Ureter (tissue), 1 donor: ENCODE results near the gene ZBTB40. TPM values are rescaled to one million over a fixed set of nuclear protein-coding genes. Genes with fewer than 3 reads are reported as not detected.

Source experiments
- DNase-seq: peaks from one replicate; pipeline ENCODE4 v3.0.0-alpha.2; 2020; ENCODE audit warnings: low spot score
- total RNA-seq: library from RNA; stranded (reverse); gene quantifications from one replicate; pipeline ENCODE4 v1.2.4, GENCODE V29; 2023
- donor health status: DM: yes; HTN: yes; CAD: no.

The ZBTB40 gene
- total RNA-seq, 1 donor from 2014 or later: 22.4 TPM

DNA sequence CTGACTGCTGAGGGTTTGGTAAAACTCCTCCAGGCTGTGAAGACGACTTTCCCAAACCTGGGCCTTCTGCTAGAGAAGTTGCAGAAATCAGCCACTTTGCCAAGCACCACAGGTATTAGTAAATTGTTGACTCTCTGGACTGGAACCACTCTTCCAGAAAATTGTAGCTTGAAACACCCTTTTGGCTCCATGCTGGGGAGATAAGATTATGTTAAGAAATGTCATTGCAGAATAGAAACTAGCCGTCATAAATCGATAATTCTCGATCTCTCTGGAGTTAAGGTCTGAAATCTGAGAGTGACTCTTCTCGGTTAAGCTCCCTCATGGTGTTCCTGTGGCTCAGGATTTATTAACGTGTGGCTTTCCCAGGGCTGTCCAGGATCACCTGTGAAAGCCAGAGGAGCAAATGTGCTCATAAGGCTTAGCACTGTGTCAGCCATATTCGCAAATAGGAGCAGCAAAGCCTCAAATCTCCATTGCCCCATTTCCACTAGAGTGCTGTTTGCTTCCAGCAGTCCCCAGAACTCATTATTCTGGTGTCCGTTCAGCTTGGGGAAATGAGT lies 54.6 kb downstream of the ZBTB40 start:
- no peak for DNase-seq

DNA sequence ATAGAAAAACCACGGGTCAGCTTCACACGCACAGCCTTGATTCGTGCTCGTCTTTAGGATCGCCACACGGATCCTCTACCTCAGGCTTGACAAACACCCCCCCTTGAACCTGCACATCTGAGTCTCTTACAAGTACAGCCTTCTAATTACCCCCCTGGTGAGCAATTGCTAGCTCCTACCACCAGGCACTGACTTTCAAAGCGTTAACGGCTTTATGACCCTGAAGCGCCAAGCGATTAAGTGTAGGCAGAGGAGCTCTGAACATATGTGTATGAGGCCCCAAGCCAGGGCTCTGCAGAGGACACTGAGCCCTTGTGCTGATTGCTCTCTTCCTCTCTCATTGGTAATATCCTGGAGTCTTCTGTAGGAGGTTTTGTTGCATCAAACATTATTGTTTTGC lies 55.9 kb downstream of the ZBTB40 start:
- DNase-seq: no peak

DNA sequence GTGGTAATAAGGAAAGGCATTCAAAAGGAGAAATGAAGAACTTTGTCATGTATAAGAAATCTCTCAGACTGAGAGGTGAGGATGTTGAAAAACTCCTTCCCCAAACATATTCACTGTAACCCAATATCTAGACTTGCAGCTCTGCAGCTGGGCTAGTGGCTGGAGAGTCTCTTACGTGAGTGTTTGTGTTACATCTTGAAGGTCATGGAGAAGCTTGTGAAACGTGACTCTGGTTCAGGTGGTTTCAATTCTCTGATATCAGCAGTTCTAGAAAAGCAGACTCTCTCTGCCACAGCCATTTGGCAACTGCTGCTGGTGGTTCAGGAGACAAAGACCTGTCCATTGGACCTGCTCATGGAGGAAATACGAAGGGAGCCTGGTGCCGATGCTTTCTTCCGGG lies 56.7 kb downstream of the ZBTB40 start:
- no peak for DNase-seq

DNA sequence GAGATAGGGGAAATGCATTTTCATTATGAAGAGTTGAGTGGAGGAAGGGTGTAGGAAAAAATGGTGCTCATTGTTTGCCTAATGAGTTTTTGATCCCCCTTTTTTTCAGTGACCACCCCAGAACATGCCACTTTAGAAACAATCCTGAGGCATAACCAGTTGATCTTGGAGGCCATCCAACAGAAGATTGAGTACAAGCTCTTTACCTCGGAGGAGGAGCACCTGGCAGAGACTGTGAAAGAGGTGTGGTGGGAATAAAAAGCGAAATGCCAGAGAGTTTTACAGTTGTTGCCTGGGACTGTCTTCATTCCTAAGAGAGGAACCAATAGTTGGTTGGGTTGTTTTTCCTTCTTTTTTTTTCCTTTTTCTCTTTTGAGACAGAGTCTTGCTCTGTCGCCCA lies 57.3 kb downstream of the ZBTB40 start:
- DNase-seq: no peak

DNA sequence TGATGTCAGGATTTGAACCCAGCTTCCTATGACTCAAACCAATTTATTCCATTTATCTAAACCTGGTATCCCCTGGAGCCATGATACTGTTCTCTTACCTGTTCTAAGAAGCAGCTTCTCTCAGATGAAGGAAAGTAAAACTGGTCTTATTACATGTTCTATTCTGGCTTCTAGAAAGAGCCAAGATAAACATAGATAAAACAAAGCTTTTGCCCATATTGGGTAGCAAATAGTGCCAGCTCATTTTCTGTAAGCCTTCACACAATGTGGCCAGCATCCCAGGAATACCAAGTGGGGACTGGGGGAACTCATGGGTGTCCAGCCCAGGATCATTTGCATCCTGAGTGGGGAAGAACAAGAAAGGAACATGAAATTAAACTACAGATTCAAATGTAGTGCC lies 58.2 kb downstream of the ZBTB40 start:
- no peak for DNase-seq

DNA sequence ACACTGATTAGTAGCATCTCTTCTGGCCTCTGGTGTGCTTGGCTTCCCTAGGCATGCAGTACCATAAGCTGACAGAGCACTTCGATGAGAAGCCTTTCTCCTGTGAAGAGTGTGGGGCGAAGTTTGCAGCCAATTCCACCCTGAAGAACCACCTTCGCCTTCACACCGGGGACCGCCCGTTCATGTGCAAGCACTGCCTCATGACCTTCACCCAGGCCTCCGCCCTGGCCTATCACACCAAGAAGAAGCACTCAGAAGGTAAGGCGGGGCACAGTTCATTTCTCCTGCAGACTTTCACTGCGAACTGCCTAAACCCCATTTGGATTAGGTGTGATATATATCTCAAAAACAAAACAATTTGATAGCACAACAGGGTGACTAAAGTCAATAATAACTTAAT lies 61.2 kb downstream of the ZBTB40 start:
- no peak for DNase-seq

DNA sequence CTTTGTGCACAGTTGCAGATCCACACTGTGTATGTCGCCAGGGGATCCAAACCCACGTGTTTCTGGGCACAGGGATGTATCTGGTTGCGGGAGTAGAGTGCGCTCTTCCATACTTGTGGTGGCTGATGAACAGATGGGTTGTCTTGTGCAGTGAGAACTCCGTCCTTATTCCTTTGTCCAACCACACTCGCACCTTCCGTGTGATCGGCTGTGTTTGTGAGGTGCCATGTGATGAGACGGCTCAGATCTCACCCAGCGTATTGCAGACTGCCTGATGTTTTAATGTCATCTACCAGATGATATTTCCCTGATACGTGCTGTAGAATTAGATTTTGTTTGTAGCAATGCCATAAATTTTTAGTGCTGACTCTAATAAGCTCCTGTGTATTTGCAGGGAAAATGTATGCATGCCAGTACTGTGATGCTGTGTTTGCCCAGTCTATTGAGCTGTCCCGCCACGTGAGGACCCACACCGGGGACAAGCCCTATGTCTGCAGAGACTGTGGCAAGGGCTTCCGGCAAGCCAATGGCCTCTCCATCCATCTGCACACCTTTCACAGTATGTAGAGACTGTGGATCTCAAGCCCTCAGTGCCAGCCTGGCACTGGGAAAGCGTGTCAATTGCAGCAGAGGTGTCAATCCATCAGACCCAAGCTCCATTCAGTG lies 65.4 kb downstream of the ZBTB40 start:
- DNase-seq: no peak

DNA sequence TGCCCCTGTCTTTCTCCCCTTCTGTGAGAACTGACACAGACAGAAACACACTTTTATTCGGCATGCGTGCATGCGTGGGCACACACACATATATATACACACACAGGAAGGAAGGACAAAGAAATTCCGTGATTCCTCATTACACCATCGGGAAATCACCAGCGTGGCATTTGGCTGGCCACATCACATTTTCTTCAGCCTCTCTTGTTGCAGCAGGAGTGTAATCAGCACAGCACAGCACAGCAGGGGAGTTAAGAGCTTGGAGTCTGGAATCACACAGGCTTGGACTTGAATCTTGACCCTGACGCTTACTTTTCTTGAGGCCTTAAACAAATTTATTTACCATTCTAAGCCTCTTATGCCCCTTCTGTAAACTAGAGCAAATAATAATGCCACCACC lies 66.3 kb downstream of the ZBTB40 start:
- DNase-seq: no peak

DNA sequence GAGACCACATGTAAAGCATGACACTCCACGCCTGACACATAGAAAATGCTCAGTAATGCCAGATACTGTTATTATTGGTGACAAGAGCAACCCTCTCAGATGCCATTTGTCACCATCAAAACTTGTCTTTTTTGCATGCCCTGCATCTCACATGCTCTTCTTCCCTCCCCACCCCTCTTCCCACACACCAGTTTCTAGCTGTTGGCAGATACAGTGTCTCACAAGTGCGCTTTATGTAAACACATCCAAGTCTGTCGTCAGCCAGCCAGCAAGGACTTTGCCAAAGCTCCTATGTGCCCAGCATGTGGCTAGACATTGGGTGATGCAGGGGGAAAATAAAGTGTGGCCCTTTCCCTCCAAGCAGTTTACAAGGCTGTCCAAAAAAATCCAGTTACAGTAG lies 66.7 kb downstream of the ZBTB40 start:
- DNase-seq: no peak

DNA sequence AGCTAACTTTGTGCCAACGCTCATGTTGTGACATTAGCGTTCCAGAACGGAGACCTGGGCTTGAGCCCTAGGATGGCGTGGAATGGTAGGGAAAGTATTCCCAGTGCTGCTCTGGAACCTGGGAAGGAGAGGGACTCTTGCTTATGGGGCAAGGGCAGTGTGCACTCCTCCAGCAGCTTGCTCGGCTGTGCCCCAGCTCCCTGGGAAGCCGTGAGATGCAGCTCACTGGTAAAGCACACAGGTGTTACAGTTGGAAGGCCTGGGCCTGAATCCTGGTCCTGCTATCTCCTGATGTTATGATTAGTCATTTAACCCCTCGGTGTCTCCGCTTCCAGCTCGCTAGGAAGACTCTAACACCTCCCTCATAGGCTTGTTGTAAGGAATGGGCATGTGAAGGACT lies 69.2 kb downstream of the ZBTB40 start:
- no peak for DNase-seq

DNA sequence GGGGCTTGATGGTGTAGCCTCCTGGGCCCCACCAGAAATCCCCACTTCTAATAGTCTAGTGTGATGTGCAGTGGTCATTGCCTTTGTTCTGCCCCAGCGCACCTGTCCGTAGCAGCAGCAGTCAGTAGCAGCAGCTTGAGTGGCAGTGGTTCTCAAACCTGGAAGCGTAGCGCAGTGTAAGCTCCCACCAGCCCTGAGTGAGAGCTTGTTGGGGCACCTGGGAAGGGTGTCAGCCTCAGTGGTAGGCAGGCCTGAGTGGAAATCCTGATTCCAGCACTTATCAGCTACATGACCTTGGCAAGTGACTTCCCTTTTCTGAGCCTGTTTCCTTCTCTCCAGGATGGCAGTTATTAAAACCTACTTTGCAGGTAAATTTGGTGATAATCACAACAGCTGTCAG lies 70.0 kb downstream of the ZBTB40 start:
- no peak for DNase-seq

DNA sequence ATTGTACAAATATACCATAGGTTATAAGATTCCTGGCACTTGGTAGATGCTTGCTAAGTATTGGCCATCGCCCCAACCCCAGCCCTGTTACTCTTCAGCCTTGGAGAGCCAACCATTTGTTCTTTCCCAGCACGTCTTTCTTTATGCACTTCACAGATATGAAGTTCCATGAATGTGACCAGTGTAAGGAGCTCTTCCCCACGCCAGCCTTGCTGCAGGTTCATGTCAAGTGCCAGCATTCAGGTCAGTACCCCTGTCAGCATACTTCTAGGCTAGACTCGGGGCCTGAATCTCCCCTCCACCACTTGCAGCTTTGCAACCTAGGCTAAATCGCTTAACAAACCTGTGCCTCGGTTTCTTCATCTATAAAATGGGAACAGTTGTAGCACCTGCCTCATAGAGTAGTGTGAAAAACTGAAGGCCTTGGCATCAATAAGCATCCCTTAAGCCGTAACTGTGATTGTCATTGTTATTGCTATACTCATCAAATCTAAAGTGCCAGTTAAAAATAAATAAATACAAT lies 70.6 kb downstream of the ZBTB40 start:
- DNase-seq: no peak

DNA sequence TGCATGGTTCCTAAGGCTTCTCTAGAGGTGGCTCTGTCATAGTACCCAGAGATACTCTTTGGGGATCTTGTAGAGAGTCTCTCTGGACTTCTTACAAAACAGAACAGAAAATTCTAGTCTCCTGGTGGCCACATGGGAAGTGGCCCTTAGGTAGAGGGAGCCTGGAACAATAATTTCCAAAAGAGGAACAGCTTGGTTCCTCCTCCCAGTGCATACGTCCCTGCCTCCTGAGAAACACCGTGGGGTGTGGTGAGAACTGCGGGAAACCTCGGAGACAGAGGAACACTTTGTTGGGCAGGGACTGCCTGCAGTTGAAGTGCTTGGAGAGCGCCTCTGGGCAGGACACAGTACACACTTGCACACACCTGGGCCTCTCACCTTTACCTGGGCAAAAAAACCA lies 72.8 kb downstream of the ZBTB40 start:
- DNase-seq: no peak

DNA sequence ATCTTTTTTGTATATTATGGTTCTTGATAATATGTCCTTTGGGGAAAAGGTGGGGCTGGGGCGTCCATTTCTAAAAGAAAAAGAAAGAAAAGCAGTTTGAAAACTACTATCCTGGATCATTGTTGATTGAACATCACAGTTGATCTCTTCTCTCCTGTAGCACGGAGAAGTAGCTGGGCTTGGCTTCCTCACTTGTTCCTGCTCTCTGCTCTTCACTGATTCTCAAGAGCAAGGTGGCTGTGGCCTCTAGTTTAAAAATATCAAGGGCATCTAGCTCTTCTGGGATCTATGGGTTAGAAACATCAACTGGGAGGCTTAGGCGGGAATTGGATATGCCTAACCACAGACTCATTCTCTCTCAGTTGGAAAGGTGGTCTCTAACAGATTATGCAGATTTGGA lies 73.6 kb downstream of the ZBTB40 start:
- no peak for DNase-seq

DNA sequence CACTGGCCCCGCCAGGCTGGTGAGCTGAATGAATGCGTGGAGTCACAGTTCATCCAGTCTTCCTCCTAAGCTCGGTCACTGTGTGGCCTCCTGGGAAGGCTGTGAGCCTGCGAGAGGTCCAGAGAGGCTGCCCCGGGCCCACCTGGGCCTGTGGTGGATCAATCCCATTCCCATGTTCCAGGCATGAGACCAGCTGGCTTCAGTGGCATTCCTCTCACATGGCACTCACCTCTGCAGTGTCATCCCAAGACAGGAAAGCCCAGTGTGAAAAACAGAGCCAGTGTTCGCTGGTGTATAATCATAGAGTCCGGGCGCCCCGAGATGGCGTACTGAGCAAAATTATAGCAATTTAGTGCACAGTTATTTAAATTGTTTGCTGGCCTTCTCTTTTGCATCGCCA lies 74.0 kb downstream of the ZBTB40 start:
- DNase-seq: no peak

DNA sequence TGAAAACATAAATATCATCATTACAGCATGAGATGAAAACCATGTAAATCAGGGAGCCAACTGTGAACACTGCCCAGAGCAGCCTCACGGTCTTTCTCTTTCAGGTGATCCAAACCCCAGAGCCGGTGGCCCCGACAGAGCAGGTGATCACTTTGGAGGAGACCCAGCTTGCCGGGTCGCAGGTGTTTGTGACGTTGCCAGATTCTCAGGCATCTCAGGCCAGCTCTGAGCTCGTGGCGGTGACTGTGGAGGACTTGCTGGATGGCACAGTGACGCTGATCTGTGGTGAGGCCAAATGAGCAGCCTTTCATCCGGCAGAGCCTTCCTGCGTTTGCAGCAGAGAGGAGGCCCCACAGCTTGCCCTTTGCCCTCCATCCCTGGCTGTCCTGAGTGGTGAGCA lies 74.4 kb downstream of the ZBTB40 start:
- DNase-seq: no peak

DNA sequence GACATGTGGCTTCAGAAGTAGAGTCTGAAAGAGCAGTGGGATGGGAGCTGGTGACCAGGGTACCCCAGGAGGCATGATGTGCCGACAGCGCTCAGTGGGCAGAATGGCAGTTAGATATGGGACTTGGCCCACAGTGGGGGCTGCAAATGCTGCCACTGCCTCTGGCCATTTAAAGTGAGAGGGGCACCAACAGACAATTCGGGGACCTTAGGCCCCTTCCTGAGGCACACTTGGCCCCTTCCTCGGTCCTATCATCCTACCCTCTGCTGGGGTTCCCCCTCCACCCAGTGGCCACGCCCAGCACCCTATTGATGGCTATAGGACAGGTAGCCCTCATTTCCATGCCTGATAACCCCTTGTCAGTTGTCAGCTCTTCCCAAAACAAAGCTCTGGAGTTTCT lies 75.0 kb downstream of the ZBTB40 start:
- no peak for DNase-seq

DNA sequence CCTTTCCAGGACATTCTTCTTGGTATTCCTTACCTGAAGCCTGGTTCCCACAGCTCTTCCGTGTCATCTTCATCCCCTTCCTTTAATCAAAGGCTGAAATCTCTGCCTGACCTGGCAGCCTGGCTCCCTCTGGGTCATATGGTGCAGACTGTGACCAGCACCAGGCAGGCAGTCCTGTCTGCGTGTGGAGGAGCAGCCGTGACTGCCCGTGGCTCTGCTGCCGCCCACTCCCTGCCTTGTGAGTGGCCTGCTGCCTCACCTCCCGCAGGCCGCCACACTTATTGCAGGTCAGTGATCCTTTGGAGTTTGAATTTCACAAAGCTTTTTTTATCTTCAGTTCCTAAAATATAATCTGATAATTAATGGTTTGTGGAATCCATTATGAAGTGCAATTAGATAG lies 75.5 kb downstream of the ZBTB40 start:
- no peak for DNase-seq

DNA sequence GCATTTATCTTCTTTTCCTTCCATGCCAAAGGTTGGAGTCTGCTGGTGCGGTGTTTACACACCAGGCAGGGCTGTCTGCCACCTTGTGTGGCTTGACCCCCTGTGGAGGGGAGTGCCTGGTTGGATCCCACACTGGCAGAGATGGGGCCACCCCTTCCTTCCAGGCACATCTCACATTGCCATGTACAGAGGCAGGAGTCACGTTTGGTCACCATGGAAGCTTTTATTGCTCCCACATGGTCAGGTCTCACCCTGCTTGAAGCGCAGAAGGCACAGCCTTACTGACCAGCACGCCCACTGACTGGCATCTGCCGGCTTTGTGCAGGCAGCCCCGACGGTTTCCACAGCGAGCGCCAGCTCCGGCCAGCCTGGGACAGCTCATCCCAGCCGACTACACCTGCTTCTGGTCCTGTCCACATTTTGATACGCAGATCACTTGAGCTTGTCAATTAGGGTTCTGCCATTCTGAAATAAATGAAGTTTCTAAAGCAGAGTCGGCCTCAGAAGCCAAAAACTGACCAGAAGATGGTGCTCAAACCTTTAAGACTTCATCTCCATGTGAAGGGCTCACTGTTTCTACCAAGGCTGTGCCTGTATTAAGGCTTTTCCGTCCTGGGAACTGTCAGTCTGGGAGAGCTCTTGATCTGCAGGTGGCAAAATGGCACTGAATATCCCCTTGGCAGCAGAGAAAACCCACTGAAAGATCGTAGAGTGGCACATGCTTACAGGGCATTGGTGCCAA lies 76.1 kb downstream of the ZBTB40 start:
- DNase-seq: no peak

DNA sequence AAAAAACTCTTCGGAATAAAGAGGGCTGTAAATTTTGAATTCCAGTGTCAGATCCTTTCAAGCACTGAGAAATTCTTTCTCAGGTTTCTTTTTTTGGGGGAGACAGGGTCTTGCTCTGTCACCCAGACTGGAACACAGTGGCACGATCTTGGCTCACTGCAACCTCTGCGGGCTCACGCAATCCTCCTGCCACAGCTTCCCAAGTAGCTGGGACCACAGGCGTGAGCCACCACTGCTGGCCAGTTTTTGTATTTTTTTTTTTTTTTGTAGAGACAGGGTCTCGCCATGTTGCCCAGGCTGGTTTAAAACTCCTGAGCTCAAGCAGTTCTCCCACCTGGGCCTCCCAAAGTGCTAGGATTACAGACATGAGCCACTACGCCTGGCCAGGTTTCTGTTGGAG lies 76.8 kb downstream of the ZBTB40 start:
- no peak for DNase-seq

DNA sequence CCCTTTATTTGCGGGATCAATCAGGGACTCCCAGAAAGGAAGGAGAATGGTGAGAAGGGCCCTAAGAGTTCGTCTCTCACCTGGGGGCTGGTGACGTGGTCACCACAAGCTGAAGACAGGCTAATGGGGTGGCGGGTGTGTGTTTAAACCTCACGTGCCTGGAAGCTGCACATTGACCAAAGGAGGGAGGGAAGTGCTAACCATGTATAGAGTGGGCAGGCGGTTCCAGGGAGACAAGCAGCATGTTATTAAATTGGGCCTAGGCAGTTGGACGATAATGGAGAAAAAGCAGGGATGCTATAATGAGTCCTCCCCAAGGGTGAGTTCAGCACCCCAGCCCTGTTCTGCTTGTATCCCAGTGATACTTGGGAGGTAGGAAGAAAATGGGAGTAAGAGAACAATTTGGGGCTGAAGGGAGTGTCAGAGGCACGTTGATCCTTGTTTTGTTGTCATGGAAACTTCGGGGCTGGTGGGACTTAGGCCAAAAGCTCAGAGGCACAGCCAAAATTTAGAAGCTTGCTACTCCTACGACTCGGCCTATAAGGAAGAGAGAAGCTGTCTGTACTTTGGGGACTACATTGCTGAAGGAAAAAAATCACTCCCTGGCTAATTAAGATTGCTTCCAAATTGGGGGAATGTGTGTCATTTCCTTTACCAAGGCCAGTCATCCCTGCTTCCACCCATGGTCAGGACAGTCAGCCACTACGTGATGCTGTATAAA lies 78.4 kb downstream of the ZBTB40 start:
- peak; percentile 61 for DNase-seq

DNA sequence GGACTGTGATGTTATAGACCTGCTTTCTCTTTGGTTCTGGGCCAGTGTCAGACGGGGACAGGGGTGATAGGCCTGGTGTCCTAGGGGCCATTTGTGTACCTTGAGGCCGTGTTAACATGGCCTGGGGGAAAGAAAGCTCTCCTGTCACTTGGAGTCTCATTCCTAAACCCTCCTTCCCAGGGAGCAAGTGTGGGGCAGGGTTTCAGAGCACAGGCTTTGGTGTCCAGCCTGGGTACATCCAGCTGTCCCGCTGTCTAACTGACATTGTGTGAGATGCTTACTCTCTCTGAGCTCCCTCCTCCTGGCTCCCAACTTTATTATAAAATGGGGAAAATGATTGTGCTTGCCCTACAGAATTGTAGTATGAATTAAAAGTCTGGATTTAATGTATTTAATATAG lies 79.1 kb downstream of the ZBTB40 start:
- no peak for DNase-seq

DNA sequence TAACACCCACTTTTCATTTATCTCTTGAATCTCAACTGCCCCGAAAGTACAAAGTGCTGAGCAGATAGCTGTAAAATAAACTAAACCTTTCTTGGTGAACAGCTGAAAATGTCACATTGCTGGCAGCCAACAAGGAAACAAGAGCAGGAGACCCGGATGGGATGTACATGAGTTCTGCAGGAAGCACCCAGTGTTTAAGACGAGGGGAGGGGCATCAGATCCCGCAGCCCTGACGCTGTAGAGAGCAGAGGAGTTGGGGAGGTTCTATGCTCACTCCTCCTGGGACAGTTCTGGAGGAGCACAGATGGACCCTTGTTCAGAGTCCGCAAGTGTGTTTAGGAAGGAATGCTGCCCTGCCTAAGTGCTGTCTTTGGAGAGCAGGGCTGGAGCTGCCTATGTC lies 79.6 kb downstream of the ZBTB40 start:
- no peak for DNase-seq
